HG02588 (cell line): ENCODE results near the gene OR1D2.
"Not testable (repeated sequence)": the region's sequence is repeated elsewhere in the genome, so short reads cannot be mapped to it uniquely, and the experiment has no call there.

Experiments
- ATAC-seq: cut with Tn5 transposase; IDR thresholded peaks from one replicate; pipeline ENCODE4 v1.9.1; 2021; ENCODE audit warnings: mild to moderate bottlenecking, moderate library complexity; ENCODE audit not compliant: unreplicated experiment

Gene OR1D2, protein sequence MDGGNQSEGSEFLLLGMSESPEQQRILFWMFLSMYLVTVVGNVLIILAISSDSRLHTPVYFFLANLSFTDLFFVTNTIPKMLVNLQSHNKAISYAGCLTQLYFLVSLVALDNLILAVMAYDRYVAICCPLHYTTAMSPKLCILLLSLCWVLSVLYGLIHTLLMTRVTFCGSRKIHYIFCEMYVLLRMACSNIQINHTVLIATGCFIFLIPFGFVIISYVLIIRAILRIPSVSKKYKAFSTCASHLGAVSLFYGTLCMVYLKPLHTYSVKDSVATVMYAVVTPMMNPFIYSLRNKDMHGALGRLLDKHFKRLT

DNA sequence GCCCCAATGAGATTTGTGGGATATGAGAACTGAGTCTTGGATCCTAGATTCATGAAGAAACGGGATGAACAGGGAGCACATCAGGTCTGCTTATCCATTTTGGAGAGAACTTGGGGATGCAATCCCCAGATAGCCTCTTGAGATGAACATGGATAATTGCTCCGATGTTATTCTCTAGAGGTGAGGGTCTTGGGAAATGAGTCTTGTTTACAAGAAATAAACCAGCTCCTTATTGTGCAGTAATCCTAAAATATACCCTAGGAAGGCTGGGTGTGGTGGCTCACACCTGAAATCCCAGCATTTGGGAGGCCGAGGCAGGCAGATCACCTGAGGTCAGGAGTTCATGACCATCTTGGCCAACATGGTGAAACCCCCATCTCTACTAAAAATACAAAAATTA is at the start of gene OR1D2:
Gene OR1D2 (minus strand): TSS at position 101 of the 400 bp plus-strand sequence. CDS start 11,426 bp downstream, outside the sequence.
- no peak for ATAC-seq

DNA sequence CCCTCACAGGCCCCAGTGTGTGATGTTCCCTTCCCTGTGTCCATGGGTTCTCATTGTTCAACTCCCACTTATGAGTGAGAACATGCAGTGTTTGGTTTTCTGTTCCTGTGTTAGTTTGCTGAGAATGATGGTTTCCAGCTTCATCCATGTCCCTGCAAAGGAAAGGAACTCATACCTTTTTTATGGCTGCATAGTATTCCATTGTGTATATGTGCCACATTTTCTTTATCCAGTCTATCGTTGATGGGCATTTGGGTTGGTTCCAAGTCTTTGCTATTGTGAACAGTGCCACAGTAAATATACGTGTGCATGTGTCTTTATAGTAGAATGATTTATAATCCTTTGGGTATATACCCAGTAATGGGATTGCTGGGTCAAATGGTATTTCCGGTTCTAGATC is 33.3 kb upstream of the OR1D2 start:
- ATAC-seq = not testable (repeated sequence)

DNA sequence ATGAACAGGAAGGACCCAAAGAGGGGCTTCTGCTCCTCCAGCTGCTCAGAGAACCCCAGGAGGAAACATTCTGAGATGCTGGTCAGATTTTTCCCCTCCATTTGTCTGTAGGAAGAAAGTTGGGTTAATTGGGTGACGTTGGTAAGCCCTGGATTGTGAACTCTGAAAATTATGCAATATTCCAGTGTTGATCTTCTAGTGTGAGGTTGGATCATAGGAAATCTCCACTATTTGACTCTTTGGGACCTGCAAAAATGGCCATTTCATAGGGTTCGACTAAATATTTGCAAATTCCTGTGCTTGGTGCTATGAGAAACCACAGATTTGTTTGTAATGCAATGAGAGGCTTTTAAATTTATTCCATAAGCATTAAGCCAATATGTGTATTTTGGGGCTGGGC is 23.2 kb upstream of the OR1D2 start, which contains the start of gene OR1G1:
Gene OR1G1 (minus strand): TSS at position 101 of the 400 bp plus-strand sequence. CDS start 0 bp downstream, at position 101.
- no peak for ATAC-seq

DNA sequence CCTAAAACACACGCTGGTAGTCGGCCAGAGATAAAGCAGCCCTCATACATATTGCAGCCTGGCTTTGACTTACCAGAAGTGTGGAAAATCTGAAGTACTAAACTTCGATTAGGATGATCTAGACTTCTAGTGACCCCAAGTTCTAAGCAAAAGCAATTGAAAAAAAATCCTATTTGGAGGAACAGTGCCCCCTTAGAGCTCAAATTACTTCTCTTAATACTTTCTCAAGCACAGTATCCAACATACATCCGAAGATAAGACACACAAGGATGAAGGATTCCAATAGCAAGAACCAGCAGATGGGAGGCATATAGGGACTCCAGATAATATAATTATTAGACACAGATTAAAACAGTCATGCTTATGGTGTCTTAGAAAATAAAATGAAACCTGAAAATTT is 30.4 kb downstream of the OR1D2 start:
- ATAC-seq = not testable (repeated sequence)

DNA sequence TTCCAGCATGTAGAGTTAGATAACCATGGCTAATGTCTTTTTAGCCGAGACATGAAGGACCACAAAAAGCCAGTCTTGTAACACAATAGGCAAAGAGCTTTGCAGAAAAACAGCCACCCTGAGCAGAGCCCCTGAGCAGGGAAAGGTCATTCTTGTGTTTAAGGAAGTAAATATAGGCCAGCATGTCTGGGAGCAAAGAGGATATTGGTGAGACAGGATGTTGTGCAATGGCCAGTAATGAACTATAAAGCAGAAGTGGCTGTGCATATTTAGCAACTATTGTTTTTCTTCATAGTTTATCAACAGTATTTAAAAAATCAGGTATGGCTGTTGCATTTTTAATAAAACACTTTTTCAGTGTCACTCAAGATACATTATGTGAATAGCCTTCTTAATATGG is 39.0 kb downstream of the OR1D2 start:
- not testable (repeated sequence) for ATAC-seq

DNA sequence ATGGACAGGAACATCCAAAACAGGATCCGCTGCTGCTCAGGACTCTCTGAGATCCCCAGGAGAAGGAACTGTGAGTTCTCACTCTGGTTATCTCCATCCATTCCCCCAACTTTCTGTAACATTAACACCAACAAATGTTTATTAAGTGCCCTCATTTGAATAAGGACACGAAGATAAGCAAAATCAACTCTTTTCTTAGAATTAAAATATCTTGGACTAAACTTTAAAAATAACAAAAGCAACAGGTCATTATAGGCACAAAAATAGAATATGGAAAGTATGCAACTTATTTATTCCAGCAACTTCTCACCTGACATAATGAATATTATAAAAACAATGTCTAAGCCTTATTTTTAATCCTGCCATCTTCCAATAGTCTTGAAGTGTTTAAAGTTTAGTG is 40.7 kb downstream of the OR1D2 start, which contains the start of gene OR1D5:
Gene OR1D5 (minus strand): TSS at position 101 of the 400 bp plus-strand sequence. CDS start 0 bp downstream, at position 101.
- ATAC-seq = not testable (repeated sequence)

DNA sequence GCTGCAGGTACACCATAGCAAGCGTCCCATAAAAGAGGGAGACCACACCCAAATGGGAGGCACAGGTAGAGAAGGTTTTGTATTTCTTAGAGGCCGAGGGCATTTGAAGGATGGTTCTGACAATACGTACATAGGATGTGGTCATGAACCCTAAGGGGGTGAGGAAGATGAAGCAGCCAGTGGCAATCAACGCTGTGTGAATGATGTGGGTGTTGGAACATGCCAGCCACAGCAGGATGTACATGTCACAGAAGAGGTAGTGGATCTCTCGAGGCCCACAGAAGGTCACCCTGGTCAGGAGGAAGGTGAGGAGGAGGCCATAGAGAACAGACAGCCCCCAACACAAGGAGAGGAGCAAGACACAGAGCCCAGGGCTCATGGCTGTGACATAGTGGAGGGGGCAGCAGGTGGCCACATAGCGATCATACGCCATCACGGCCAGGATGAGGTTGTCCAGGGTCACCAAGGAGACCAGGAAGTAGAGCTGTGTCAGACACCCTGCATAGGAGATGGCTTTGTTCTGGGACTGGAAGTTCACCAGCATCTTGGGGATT is 41.3 kb downstream of the OR1D2 start:
- ATAC-seq = not testable (repeated sequence)

DNA sequence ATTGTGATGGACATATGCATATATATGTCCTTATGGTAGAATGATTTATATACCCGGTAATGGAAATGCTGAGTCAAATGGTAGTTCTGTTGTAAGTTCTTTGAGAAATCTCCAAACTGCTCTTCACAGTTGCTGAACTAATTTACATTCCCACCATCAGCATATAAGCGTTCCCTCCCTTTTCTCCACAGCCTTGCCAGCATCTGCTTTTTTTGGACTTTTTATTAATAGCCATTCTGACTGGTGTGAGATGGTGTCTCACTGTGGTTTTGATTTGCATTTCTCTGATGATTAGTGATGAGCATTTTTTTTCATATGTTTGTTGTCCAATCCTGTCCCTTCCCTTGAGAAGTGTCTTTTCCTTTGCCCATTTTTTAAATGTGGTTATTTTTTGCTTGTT is 49.4 kb downstream of the OR1D2 start:
- ATAC-seq = not testable (repeated sequence)

DNA sequence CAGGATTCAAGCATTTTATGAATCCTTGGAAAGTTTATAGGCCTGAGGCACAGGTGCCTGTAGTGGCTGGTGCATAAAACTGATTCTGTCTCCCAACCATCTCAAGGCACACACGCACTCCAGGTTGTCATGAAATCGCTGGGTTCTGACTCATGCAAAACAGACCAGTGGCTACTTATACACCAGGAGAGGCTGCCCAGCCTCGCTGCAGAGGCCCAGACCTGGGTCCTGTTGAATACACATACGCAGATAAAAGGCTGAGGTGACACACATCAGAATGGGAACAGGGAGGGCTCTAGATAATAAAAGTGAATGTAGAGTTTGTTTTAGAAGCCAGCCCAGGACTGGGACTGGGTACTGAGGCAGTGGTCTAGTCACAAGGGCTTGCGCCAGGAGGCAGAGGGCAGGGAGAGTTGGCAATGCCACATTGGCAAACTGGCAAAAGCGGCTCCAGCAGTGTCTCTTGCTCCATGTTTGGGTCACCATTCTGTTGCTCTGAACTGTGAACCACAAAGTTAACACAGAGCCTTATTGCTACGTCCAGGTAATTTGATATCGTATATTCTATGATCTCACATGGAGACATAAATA is 54.4 kb downstream of the OR1D2 start:
- ATAC-seq = no peak

DNA sequence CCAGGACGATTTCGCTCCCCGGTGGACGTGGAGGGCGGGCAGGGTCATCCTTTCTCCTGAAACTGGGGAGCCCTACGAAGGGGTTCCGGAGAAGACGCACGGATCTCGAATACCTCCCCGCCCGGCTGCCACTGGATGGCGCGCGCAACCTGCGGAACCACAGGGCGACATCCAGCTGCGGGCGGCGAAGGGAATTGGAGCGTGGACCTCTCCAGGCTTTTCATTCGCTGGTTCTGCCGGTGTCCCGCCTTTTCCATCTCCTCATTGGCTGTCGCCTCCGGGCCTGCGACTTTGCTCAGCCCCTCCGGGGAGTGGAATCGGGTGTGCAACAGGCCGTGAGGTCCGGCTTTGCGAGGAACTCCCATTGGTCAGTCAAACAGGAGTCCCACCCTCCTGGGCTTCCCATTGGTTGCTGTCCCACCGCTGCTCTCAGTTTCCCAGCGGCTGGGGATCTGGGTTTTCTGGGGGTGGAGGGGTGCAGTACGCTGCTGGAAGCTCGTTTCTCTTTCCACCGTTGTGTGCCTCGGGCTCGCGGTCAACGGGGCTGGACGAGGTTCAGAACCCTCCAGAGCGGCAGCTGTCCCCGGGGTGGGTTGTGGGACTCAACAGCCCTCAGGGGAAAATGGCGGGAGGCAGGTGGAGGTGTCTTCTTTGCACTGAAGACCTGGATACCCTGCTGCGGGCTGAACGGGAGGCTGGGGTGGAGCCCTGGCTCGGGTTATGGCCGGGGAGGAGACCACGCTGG is 55.3 kb downstream of the OR1D2 start:
- ATAC-seq = peak; percentile 92

DNA sequence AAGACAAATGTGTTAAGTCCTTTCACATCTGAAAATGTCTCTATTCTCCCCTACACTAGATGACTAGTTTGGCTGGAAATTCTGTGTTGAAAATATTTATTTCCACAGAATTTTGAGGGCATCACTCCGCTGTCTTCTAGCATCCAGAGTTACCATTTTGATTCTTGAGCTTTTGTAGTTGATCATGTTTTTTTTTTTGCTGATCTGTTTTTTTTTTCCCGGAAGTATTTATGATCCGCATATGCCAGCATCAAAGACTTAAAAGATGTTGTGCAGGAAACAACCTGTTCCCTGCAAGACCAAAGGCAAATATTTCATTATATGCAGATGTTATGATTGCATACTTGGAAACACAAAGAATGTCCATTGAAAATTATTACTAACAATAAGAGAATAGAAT is 57.5 kb downstream of the OR1D2 start:
- no peak for ATAC-seq

DNA sequence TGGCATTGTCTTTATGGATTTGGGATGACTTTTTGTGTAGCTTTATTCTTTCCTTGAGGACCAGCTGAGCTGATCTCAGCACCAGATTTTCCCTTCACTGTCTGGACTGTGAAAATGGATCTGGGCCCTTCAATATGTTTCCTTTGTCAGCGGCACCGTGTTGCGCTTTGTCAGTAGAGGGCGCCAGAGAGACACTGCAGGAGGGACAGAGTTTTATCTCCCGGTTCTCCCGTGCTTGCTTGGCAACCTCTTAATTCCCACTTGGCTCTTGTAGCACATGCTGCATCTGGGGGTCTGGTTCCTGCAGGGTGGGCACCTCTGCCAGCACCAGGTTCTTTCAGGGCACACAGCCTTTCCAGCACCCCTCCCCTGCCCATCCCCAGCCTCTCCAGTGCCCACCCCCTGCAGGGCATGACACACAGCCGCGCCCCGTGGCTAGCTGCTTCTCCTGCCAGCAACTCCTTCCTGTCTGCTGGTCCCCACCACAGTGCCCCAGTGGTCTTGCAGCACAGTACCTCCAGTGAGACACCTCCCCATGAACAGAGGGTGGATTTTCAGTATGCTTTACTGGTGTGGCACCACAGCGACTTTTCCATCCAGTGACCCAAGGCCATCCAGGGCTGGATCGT is 60.4 kb downstream of the OR1D2 start:
- ATAC-seq = no peak

DNA sequence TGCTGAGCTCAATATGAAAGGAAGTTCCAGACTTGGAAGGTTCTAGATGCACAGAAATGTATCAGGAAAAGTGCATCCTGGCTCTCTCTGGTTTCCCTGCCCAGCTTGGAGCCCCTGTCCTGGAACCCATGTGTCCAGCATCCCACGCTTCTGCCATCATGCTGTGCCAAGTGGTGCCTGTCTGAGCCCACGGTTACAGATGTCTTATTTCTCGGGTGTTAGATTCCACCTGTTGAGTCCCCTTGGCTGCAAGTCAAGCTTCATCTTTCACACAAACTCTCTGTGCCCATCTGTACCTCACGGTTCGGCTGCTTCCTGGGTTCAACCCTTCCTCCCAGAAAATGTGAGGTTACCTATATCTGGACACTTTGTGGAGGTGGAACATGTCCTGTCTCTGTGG is 63.3 kb downstream of the OR1D2 start:
- ATAC-seq = no peak

DNA sequence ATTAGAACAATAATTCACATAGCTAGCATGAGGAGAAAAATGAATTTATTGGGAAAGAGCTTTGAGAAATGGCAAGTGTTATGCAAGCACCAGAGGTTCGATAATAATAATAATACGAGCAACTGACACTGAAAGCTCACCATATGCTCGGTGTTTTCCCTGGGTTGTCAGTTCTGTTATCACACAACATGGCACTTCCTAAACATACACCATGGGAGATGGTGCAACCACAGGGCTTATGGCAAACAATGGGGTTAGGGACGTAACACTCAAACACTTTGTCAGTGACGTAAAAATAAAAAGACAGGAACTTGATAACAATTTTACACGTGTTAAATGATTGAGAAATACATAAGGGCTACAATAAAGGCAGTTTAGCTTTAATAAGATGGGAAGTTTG is 64.5 kb downstream of the OR1D2 start:
- ATAC-seq = no peak

DNA sequence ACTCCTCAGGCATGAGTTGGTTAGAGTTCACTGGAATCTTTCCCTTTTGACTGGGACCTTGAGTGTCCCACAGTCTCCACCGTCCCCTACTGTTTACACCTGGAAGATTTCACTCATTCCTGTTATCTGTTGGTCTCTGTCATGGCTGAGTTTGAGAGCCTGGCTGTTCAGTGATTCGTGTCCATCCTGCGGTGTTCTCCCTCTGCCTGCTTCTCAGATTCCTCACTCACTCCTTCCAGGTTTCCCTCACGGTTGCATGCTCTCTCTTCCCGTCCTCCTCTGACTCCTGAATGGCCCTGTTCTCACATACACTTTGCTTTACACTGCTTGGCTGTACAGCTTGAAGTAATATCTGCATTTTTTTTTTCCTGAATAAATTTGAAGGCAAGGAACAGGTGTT is 65.3 kb downstream of the OR1D2 start:
- no peak for ATAC-seq
